Testis (tissue), 2 donors: ENCODE data around the gene KCTD1.

Source experiments
- POLR2A ChIP-seq: fragments of 450-650 bp; IDR thresholded peaks from one replicate; pipeline ENCODE4 v1.6.1; 2017; ENCODE audit warnings: antibody characterized with exemption, mild to moderate bottlenecking, moderate library complexity
- TF ChIP-seq, protein P1 (sequence below), 3 experiments: fragments of 450-650 bp in 2 of 3; fragments of 200-600 bp in 1 of 3; sonication (generic) in 1 of 3; IDR thresholded peaks; one replicate each; pipeline ENCODE4 v1.5.1; 2016 to 2019; ENCODE audit warnings: antibody characterized with exemption in 3 of 3, mild to moderate bottlenecking in 2 of 3, moderate library complexity in 1 of 3

DNA sequence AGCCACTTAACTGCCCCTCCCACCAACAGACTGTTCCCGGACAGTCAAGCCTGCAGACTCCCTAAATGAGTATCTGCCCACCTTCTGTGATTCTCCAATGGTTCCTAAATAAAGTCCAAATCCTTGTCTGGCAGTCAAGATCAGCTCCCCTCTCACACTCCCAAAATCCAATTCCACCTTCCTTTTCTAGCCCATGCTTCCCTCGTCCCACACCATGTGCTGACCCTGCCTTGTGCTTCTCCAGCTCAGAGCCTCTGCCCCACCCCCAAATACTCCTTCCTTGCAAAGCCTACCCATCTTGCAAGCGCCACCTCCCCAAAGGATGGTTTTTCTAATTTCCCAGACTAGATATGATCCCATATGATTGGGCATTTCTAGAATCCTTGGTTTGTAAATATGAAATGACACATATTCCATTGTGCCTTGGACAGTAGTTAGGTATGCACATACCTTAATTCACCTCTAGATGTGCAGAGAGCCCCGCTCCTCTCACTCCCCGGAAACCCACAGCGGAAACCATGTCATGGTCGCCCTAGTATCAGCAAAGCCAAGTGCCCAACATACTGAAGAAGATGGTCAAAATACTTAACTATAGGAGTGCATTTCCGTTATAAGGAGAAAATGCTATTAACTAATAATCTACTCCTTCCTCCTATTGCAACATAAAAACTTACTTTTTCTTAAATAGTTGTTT is 97.2 kb downstream of the KCTD1 start:
- no peak for TF ChIP-seq POLR2A
- TF ChIP-seq, protein P1, sequence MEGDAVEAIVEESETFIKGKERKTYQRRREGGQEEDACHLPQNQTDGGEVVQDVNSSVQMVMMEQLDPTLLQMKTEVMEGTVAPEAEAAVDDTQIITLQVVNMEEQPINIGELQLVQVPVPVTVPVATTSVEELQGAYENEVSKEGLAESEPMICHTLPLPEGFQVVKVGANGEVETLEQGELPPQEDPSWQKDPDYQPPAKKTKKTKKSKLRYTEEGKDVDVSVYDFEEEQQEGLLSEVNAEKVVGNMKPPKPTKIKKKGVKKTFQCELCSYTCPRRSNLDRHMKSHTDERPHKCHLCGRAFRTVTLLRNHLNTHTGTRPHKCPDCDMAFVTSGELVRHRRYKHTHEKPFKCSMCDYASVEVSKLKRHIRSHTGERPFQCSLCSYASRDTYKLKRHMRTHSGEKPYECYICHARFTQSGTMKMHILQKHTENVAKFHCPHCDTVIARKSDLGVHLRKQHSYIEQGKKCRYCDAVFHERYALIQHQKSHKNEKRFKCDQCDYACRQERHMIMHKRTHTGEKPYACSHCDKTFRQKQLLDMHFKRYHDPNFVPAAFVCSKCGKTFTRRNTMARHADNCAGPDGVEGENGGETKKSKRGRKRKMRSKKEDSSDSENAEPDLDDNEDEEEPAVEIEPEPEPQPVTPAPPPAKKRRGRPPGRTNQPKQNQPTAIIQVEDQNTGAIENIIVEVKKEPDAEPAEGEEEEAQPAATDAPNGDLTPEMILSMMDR (IDR thresholded peaks at IDR 0.05): no peak
